ENCODE data around the gene DNAJC7. TPM values are rescaled to one million over a fixed set of nuclear protein-coding genes. Genes with fewer than 3 reads are reported as not detected.

DNAJC7 gene
- total and polyA plus RNA-seq, 2 donors from 2014 or later: 88.1 to 141 TPM

DNA sequence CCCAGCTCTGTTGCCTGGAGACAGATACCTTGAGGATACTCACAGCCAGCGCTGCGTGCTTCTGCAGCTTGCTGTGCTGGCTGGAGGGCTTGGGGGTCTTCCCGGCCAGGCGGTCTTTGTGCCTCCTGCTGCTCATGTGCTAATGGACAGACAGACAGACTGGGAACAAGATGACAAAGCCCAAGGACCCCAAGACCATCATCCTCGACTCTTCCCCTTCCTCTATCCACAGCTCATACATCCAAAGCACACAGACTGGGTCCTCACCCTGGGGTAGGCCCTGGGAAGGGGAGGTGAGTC lies 10.3 kb upstream of the DNAJC7 start:
- no peaks in the 10 kb centered on the region for H3K27me3 ChIP-seq (ENCODE audit: control insufficient read depth, insufficient read depth, low read length)
- H3K36me3 ChIP-seq (ENCODE audit: control insufficient read depth in 2 of 3, insufficient read depth in 3 of 3, low read length in 3 of 3): peaks cover 0 to 14% (median 8%) of the 10 kb centered on the region in 3 donors
- H3K4me1 ChIP-seq (ENCODE audit: control insufficient read depth in 2 of 3, insufficient read depth in 2 of 3, low read depth in 1 of 3, low read length in 3 of 3): peaks cover 0 to 6% (median 0%) of the 10 kb centered on the region in 3 donors
- DNase-seq (no peak), FAIRE-seq (no peak)
- TF ChIP-seq, protein P1, sequence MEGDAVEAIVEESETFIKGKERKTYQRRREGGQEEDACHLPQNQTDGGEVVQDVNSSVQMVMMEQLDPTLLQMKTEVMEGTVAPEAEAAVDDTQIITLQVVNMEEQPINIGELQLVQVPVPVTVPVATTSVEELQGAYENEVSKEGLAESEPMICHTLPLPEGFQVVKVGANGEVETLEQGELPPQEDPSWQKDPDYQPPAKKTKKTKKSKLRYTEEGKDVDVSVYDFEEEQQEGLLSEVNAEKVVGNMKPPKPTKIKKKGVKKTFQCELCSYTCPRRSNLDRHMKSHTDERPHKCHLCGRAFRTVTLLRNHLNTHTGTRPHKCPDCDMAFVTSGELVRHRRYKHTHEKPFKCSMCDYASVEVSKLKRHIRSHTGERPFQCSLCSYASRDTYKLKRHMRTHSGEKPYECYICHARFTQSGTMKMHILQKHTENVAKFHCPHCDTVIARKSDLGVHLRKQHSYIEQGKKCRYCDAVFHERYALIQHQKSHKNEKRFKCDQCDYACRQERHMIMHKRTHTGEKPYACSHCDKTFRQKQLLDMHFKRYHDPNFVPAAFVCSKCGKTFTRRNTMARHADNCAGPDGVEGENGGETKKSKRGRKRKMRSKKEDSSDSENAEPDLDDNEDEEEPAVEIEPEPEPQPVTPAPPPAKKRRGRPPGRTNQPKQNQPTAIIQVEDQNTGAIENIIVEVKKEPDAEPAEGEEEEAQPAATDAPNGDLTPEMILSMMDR (IDR thresholded peaks at IDR 0.05; ENCODE audit: borderline replicate concordance, extremely low read depth, insufficient read depth): no peak
- intact Hi-C loops (cut with DNase I): no loop called here
- no peak overlapping the region for H3K27ac ChIP-seq (ENCODE audit: low read depth in 2 of 2, low read length in 2 of 2)
- H3K9ac ChIP-seq (ENCODE audit: low read length in 3 of 3): no peak overlapping the region
- no peak overlapping the region for H3K4me3 ChIP-seq (ENCODE audit: low read length in 3 of 3)
- no peaks in the 10 kb centered on the region for H3K9me3 ChIP-seq (ENCODE audit: control insufficient read depth in 2 of 3, insufficient read depth in 1 of 3, low read length in 3 of 3)

DNA sequence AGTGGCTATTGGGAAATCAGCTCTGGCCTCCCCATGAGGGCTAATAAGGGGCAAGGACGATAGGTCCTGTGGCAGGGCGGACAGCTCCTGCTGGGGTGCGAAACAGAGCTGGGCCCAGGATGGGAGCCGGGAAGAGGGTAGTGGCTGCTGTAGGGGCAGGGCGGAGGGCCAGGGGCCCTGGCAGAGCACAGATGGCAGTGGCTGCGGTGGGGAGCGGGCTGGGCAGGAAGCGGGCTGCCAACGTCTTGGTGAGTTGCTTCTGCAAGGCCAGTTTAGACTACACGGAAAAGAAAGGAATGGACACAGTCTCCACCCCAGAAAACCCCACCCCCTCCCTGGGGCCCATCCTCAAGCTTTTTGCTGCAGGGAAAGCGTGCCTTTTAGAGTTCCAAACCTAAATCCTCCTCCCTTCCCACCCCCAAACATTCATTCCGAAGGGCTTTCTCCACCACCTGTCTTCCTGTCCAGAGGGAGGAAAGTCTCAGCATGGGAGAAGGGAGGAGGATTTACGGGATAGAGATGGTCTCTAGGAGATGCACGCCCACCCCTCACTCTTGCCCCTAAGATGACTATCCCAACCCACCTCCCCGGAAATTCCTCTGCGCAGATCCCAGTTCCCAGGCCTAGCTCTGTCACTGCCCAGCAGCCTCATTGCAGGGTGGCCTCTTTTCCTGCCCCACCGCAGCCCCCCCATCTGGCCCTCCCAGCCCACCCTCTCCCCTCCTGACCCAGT lies 9.8 kb upstream of the DNAJC7 start:
- DNase-seq (peak in 2 of 5 donors; percentile 27 to 79), FAIRE-seq (no peak)
- H3K4me3 ChIP-seq (ENCODE audit: low read length in 3 of 3): no peak overlapping the region
- TF ChIP-seq, protein P1 (IDR thresholded peaks at IDR 0.05; ENCODE audit: borderline replicate concordance, extremely low read depth, insufficient read depth): no peak
- no peaks in the 10 kb centered on the region for H3K9me3 ChIP-seq (ENCODE audit: control insufficient read depth in 2 of 3, insufficient read depth in 1 of 3, low read length in 3 of 3)
- no peaks in the 10 kb centered on the region for H3K27me3 ChIP-seq (ENCODE audit: control insufficient read depth, insufficient read depth, low read length)
- H3K9ac ChIP-seq (ENCODE audit: low read length in 3 of 3): no peak overlapping the region
- H3K27ac ChIP-seq (ENCODE audit: low read depth in 2 of 2, low read length in 2 of 2): no peak overlapping the region
- H3K4me1 ChIP-seq (ENCODE audit: control insufficient read depth in 2 of 3, insufficient read depth in 2 of 3, low read depth in 1 of 3, low read length in 3 of 3): peaks cover 0 to 6% (median 0%) of the 10 kb centered on the region in 3 donors
- peaks cover 0 to 14% (median 8%) of the 10 kb centered on the region in 3 donors for H3K36me3 ChIP-seq (ENCODE audit: control insufficient read depth in 2 of 3, insufficient read depth in 3 of 3, low read length in 3 of 3)
- intact Hi-C loops (cut with DNase I): no loop called here

DNA sequence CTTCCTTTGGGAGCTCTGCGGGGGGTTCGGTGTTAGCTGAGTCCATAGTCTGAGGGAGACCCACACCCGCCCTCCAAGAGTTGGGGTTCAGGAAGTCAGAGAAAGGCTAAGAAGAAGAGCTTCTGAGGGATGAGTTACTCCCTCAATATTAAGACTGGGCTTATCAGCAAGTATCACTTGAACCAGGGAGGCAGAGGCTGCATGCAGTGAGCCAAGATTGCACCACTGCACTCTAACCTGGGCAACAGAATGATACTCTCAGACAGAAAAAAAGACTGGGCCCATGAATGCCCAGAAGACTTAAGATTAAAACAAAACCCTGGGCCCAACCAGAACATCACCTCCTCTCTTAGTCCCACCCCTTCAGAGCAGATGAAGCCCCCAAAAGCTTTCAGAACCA lies 8.7 kb upstream of the DNAJC7 start:
- FAIRE-seq (no peak), DNase-seq (no peak)
- Histone ChIP-seq H3K9ac (ENCODE audit: low read length in 3 of 3) (no peak overlapping the region), H3K27me3 (ENCODE audit: control insufficient read depth, insufficient read depth, low read length) (no peaks in the 10 kb centered on the region), H3K4me1 (ENCODE audit: control insufficient read depth in 2 of 3, insufficient read depth in 2 of 3, low read depth in 1 of 3, low read length in 3 of 3) (peaks cover 0 to 9% (median 4%) of the 10 kb centered on the region in 3 donors), H3K4me3 (ENCODE audit: low read length in 3 of 3) (no peak overlapping the region), H3K36me3 (ENCODE audit: control insufficient read depth in 2 of 3, insufficient read depth in 3 of 3, low read length in 3 of 3) (peaks cover 0 to 14% (median 8%) of the 10 kb centered on the region in 3 donors), H3K9me3 (ENCODE audit: control insufficient read depth in 2 of 3, insufficient read depth in 1 of 3, low read length in 3 of 3) (no peaks in the 10 kb centered on the region), H3K27ac (ENCODE audit: low read depth in 2 of 2, low read length in 2 of 2) (no peak overlapping the region)
- intact Hi-C loops (cut with DNase I): no loop called here
- TF ChIP-seq, protein P1 (IDR thresholded peaks at IDR 0.05; ENCODE audit: borderline replicate concordance, extremely low read depth, insufficient read depth): no peak
